Fibroblast of lung (primary cell): ENCODE results near the gene FAM72D. TPM values are rescaled to one million over a fixed set of nuclear protein-coding genes. Genes with fewer than 3 reads are reported as not detected.
"Not testable (repeated sequence)": the region's sequence is repeated elsewhere in the genome, so short reads cannot be mapped to it uniquely, and the experiment has no call there.

Source experiments
- DNase-seq, 2 donors: peaks; one replicate each; pipeline versions ENCODE4 v3.0.0 to v3.0.0-alpha.2; 2010; ENCODE audit warnings: low read depth in 2 of 2
- H2AFZ ChIP-seq: 2 replicates; pipeline ENCODE4 v1.5.1; 2012; ENCODE audit warnings: low read length, control low read depth, inconsistent platforms
- H3K27ac ChIP-seq: 2 replicates; pipeline ENCODE4 v1.5.1; 2011; ENCODE audit warnings: low read length, control low read depth; ENCODE audit not compliant: insufficient read depth
- H3K27me3 ChIP-seq: 2 replicates; pipeline ENCODE4 v1.5.1; 2011; ENCODE audit warnings: mild to moderate bottlenecking, low read length; ENCODE audit not compliant: control insufficient read depth, insufficient read depth
- H3K36me3 ChIP-seq: 2 replicates; pipeline ENCODE4 v1.5.1; 2011; ENCODE audit warnings: low read length; ENCODE audit not compliant: control insufficient read depth, insufficient read depth
- H3K4me1 ChIP-seq: 2 replicates; pipeline ENCODE4 v1.5.1; 2011; ENCODE audit warnings: low read length; ENCODE audit not compliant: control insufficient read depth, insufficient read depth; ENCODE audit errors: extremely low read depth
- H3K4me2 ChIP-seq: 2 replicates; pipeline ENCODE4 v1.5.1; 2011; ENCODE audit warnings: low read length, control low read depth; ENCODE audit not compliant: insufficient read depth; ENCODE audit errors: extremely low read depth
- H3K4me3 ChIP-seq, 4 experiments: fragments of 200-600 bp in 1 of 4; sonication (generic) in 1 of 4; replicated peaks in 1 of 4; 2 replicates each; pipeline ENCODE4 v1.5.1; 2011 to 2016; ENCODE audit warnings: low read length in 4 of 4, low read depth in 3 of 4, mild to moderate bottlenecking in 3 of 4, control low read depth in 2 of 4, inconsistent platforms in 1 of 4, mixed read lengths in 1 of 4; ENCODE audit not compliant: insufficient read depth in 1 of 4; ENCODE audit errors: control extremely low read depth in 1 of 4
- H3K79me2 ChIP-seq: 2 replicates; pipeline ENCODE4 v1.5.1; 2012; ENCODE audit warnings: mild to moderate bottlenecking, low read length, inconsistent platforms; ENCODE audit not compliant: control insufficient read depth, insufficient read depth
- H3K9ac ChIP-seq: 2 replicates; pipeline ENCODE4 v1.5.1; 2011; ENCODE audit warnings: mild to moderate bottlenecking, low read length, control low read depth; ENCODE audit not compliant: insufficient read depth
- H3K9me3 ChIP-seq: 2 replicates; pipeline ENCODE4 v1.5.1; 2012; ENCODE audit warnings: low read depth, low read length; ENCODE audit not compliant: control insufficient read depth, insufficient read depth
- H4K20me1 ChIP-seq: 2 replicates; pipeline ENCODE4 v1.5.1; 2011; ENCODE audit warnings: low read length; ENCODE audit not compliant: control insufficient read depth, insufficient read depth; ENCODE audit errors: extremely low read depth
- polyA plus RNA-seq, 2 donors: library from polyadenylated mRNA; depleted of rRNA in 1 of 2; stranded (reverse) in 1 of 2; unstranded in 1 of 2; fragments of >200 nt; gene quantifications; 2 replicates each; pipeline ENCODE4 v1.2.1, GENCODE V29; 2011 to 2012; ENCODE audit warnings: missing spikeins in 1 of 2
- total RNA-seq: library from RNA; depleted of rRNA; stranded (reverse); fragments of >200 nt; gene quantifications from 2 replicates; pipeline ENCODE4 v1.2.1, GENCODE V29; 2014

FAM72D gene
- total and polyA plus RNA-seq, 2 donors (not counting 1 experiment from before 2014, with no cell fraction given): 0.85 to 1.7 TPM

- H4K20me1 ChIP-seq, H3K36me3 ChIP-seq, DNase-seq, H3K9ac ChIP-seq, H3K4me3 ChIP-seq, H3K4me1 ChIP-seq, H3K27ac ChIP-seq, H2AFZ ChIP-seq, H3K4me2 ChIP-seq, H3K9me3 ChIP-seq, H3K79me2 ChIP-seq, H3K27me3 ChIP-seq: not testable (repeated sequence)
Measured at GRCh38 chr1:145112703-145113102, 16.9 kb downstream of the FAM72D start.

- not testable (repeated sequence) for H3K9me3 ChIP-seq, DNase-seq, H3K79me2 ChIP-seq, H4K20me1 ChIP-seq, H3K27ac ChIP-seq, H2AFZ ChIP-seq, H3K27me3 ChIP-seq, H3K4me2 ChIP-seq, H3K9ac ChIP-seq, H3K4me1 ChIP-seq, H3K4me3 ChIP-seq, H3K36me3 ChIP-seq
Measured at GRCh38 chr1:145114560-145115057, 18.8 kb downstream of the FAM72D start.

- not testable (repeated sequence) for H4K20me1 ChIP-seq
Measured at GRCh38 chr1:145115587-145116493, 20.1 kb downstream of the FAM72D start.

GRCh38 chr1:145119842-145120241 lies 24.1 kb downstream of the FAM72D start:
- not testable (repeated sequence) for H3K79me2 ChIP-seq, H3K4me2 ChIP-seq, H3K27ac ChIP-seq, H3K9me3 ChIP-seq, H3K9ac ChIP-seq, H3K4me3 ChIP-seq, H3K36me3 ChIP-seq, H2AFZ ChIP-seq, H4K20me1 ChIP-seq, H3K27me3 ChIP-seq, DNase-seq, H3K4me1 ChIP-seq

More at GRCh38 chr1:145115587-145116493, 20.1 kb downstream of the FAM72D start:
- not testable (repeated sequence) for H3K27me3 ChIP-seq, H3K36me3 ChIP-seq, H3K79me2 ChIP-seq, H3K9ac ChIP-seq, H3K4me1 ChIP-seq, H2AFZ ChIP-seq, H3K4me2 ChIP-seq, H3K9me3 ChIP-seq, DNase-seq, H3K27ac ChIP-seq, H3K4me3 ChIP-seq

GRCh38 chr1:145122344-145123061 lies 26.7 kb downstream of the FAM72D start:
- H3K36me3 ChIP-seq, DNase-seq, H3K4me3 ChIP-seq, H3K27ac ChIP-seq, H4K20me1 ChIP-seq, H3K27me3 ChIP-seq, H3K9ac ChIP-seq, H3K4me1 ChIP-seq, H2AFZ ChIP-seq, H3K4me2 ChIP-seq, H3K79me2 ChIP-seq, H3K9me3 ChIP-seq: not testable (repeated sequence)

GRCh38 chr1:145123062-145123395 lies 27.3 kb downstream of the FAM72D start:
- H3K9me3 ChIP-seq, H3K79me2 ChIP-seq, H3K9ac ChIP-seq, H3K4me2 ChIP-seq, H3K27ac ChIP-seq, H2AFZ ChIP-seq, H4K20me1 ChIP-seq, H3K36me3 ChIP-seq, H3K4me3 ChIP-seq, H3K4me1 ChIP-seq, DNase-seq, H3K27me3 ChIP-seq: not testable (repeated sequence)
